Epithelial cell of prostate (primary cell): ENCODE measurements around the gene PSD.

Experiments used
- DNase-seq: peaks from one replicate; pipeline ENCODE4 v3.0.0-alpha.2; 2011; ENCODE audit warnings: low read depth, low spot score
- H3K27ac ChIP-seq: fragments of 450-650 bp; 2 replicates; pipeline ENCODE4 v1.5.1; 2017; ENCODE audit warnings: mild to moderate bottlenecking

Gene PSD

DNA sequence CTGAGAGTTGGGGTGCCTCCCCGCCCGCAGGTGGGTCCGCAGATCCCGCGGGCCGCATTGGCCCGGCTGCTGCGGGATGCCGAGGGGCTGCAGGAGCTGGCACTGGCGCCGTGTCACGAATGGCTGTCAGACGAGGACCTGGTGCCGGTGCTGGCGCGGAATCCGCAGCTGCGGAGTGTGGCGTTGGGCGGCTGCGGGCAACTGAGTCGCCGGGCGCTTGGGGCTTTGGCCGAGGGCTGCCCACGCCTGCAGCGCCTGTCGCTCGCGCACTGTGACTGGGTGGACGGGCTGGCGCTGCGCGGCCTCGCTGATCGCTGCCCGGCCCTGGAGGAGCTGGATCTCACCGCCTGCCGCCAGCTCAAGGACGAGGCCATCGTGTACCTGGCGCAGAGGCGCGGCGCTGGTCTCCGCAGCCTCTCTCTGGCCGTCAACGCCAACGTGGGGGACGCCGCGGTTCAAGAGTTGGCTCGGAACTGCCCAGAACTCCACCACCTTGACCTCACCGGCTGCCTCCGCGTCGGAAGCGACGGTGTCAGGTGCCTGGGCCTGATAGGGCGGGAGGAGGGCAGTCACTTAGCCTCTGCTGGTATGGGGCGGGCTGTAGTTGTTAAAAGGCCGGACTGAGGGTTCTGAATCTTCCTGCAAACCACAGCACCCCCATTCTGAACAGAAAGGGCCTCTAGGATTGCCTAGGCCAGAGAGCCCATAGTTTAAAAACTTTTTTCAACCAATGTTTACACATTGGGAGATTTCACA is 3.4 kb upstream of the PSD start:
- no peak for DNase-seq
- H3K27ac ChIP-seq = peak overlapping the region; percentile 87

DNA sequence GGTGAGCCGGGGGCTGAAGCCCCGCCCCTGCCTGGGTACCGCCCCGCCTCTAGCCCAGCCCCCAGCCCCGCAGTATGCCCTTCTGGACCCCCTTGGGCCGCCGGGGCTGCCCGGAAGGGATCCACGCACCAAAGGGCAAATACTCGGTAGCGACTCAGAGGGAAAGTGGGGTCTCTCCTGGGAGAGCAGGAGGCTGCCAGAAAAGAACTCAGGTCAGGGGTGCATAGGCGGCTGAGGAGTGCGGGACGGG is 2.8 kb upstream of the PSD start:
- peak overlapping the region; percentile 87 for H3K27ac ChIP-seq
- no peak for DNase-seq

DNA sequence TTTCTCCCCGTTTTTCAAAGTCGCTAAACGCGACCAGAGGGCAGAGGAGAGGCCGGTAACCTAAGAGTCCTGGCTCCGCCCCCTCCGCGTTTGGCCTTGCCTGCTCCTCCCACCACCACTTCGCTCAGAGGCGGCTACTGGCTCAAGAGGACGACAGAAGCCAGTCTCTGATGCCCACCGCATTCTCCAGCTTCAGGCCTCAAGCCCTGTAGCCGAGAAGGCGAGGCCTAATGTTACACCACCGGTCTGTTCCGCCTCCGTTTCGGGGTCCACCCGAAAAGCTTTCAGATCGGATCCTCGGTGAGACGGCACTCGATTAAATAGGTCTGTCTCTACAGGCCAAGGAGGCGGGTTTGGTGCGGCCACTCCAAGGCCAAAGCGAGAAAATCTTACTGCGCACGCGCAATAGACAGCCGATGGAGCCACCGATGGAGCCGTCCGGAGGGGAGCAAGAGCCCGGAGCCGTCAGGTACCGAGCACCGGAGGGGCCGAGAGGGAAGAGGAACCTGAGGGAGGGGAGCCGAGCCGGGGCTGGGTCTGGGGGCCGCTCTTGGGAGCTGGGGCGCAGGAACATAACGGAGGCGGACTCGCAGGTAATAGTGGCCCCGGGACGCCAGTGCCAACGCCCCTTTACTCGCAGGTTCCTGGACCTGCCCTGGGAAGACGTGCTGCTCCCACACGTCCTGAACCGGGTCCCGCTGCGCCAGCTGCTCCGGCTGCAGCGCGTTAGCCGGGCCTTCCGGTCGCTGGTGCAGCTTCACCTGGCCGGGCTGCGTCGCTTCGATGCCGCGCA is 2.3 kb upstream of the PSD start, which contains the start of gene FBXL15:
FBXL15 (plus strand) TSS at position 123 of the 793 bp plus-strand sequence; CDS start at position 417, 294 bp downstream.
- peak within 1 kb of the TSS; percentile 87 for H3K27ac ChIP-seq
- DNase-seq = peak; percentile 73

- DNase-seq = no peak
- peak overlapping the region; percentile 87 for H3K27ac ChIP-seq
These were observed 1.7 kb upstream of the PSD start for GRCh38 chr10:102420181-102420713.

DNA sequence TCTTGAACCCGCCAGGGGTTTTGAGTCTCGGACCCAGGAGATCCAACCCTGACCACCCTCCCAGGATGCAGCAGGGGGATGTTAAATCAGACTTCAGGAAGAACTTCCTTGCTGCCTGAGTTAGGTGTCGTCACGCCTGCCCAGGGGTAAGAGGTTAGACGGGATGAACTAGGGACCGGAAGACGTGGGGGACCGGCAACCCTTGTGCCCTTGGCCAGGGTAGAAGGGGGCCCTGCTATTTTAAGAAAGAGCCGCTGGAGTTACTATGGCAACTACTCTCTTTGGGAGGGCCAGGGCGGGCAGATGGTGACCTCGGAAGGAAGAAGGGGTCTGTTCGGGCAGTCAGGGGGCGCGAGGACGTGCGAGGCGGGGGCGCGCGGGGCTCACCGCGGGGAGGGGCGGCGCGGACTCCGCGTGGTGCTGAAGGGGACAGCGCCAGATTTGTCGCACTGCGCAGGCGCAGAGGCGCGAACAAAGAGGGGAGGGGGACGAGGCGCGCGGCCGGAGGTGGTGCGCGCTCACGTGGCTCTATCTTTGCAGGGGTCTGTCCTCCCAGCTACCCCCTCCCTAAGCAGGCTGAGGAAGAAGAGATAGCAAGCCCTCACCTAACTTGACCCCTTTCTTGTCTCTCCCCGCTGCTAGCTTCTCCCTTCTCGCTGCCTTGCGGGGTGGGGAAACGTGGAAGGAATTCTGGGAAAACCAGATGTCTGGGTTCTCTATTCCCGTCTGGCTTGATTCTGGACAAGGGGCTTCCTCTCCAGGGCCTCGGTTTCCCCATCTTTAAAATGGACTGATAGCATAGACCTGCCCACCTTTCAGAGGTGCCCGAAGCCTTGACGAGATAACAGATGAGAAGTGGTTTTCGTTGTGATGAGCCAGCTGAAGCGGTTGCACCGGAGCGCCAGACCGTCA is 940 bp upstream of the PSD start:
- H3K27ac ChIP-seq = peak overlapping the region; percentile 87
- DNase-seq = no peak

DNA sequence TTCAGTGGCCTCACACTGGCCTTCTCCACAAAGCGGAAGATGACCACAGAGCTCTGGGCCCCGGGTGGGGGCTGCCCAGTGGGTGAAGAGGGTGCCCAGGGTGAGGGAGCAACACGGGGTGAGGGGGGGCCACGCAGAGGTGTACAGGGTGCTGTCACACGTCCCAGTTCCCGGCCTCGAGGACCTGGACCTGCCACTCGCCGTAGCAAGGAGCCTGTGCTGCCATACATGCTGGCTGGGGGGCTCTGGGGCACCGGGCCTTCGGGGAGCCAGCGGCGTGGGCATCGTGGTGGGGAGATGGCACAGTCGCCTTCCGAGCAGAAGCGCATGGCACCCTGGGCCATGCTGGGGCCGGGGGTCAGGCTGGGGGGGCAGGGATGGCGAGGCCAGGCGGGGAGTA is 1.9 kb downstream of the PSD start:
- no peak overlapping the region for H3K27ac ChIP-seq
- no peak for DNase-seq

DNA sequence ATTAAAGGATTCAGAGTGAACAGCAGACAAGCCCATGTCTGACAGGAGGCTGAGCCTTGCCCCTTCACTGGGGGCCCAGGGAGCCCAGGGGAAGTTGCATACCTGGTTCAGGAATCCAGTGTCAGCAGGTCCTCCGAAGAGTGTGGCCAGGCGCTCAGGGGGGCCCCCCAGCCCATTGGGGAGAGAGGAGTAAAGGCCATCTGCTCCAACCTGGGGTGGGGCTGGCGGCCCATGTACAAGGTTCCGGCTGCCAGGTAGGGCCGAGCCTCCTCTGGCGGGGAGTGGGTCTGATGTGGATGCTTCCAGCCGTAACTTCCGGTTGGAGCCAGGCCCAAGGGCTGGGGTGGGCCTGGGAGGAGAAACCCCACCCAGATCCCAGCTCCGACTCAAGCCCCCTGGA is 2.3 kb downstream of the PSD start:
- H3K27ac ChIP-seq = no peak overlapping the region
- no peak for DNase-seq

- DNase-seq = no peak
- H3K27ac ChIP-seq = no peak overlapping the region
These were observed 3.8 kb downstream of the PSD start for GRCh38 chr10:102414749-102415148.

GRCh38 chr10:102413806-102414561 is 4.6 kb downstream of the PSD start:
- no peak for DNase-seq
- no peak overlapping the region for H3K27ac ChIP-seq

DNA sequence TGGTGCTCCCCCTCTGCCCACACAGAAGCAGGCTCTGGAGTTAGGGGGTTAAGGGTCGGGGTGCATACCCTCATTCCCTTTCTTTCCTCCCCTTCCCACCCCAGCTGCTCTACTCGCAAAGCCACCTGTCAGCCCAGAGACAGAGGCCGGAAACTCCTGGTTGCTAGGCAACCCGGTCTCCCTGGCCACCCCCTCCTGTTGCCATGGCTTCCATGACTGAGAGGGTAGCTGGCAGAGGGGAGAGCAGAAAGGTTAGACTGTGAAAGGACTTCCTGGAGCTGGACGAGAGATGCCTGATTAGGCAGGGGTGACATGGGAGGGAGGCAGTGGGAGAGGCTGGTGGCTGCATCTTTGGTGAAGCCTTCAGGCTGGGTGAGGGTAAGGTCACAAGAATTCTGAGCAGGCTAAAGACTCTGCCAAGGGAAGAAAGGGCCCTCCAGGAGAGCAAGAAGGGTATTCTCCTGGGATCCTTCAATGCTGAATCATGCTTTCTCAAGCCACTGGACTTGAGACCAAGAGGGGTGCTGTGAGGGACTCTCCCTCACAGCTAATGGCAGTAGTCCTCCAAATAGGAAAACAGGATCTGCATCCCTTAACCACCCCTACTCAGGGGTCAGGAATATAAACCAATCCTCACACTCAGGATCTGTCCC is 5.4 kb downstream of the PSD start:
- H3K27ac ChIP-seq = no peak overlapping the region
- DNase-seq = no peak

GRCh38 chr10:102412293-102412692 is 6.3 kb downstream of the PSD start:
- H3K27ac ChIP-seq = no peak overlapping the region
- DNase-seq = no peak

- no peak overlapping the region for H3K27ac ChIP-seq
- DNase-seq = no peak
These were observed 7.0 kb downstream of the PSD start for GRCh38 chr10:102411341-102412255.

- H3K27ac ChIP-seq = no peak overlapping the region
- no peak for DNase-seq
These were observed 8.0 kb downstream of the PSD start for GRCh38 chr10:102410429-102411073.

DNA sequence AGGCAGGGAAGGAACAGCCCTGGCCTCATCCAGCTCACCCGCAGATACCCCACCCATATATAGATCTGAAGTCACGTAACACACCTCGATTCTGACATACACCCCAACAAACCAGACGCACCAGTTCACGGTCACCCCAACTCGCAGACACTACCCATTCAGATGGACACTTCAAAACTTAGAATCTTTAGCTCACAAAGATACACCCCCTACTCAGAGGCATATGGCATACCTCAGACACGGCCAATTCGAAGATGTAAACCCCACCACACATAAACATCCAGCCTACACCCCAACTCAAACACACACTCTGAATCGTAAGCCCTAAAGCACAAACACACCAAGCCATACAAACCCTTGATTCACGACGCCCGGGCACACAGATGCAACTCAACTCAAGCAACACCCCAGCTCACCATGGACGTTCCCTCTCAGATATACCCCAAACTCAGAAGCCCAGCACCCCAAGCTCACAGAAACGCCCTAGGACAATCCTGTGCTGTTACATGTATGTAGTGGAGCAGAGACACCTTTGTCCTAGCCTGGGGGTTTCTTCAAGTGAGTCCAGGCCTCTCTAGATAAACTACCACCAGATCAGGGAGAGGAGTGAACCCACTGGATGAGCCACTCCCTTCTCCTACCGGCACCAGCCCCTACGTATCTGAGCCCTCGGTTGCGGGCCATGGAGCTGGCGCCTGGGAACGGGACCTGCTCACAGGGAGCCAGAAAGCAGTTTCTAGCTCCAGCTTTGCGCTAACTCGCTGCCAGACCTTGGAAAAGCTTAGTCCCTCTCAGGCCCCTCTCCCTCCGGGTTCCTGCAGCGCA is 8.8 kb downstream of the PSD start:
- DNase-seq = no peak
- no peak overlapping the region for H3K27ac ChIP-seq

GRCh38 chr10:102408728-102409603 is 9.6 kb downstream of the PSD start:
- DNase-seq = no peak
- no peak overlapping the region for H3K27ac ChIP-seq

DNA sequence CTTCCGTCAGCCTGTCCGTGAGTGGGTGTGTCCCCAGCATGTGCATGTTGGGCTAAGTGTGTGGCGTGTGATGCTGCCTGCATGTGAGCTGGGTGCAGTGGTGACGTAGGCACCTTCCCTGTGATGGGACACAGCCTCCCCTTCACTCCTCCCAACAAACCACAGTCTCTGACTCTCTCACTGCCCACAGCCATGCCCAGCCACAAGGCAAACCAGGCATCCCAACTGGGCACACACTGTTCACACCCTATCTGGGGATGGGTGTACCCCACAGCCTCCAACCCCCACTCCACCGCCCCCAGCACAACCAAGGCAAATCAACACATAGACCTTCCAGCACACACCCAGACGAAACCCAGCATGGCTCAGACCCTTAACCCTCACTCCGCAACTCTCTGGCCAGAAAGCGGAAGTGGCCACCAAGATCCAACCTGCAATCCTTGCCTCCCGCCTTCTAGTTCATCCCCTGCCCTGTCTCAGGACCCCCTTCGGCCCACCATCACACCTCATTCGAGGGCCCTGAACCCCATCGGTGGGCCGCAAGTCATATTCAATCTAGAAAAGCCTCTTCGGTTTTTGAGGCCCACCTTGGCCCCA is 10.4 kb downstream of the PSD start:
- no peak overlapping the region for H3K27ac ChIP-seq
- no peak for DNase-seq
